ENCODE results near the gene CCSER2. TPM values are rescaled to one million over a fixed set of nuclear protein-coding genes. Genes with fewer than 3 reads are reported as not detected.

CCSER2 gene
- total RNA-seq, 2 donors from 2014 or later, result 29.8 to 38.8 TPM

GRCh38 chr10:84542522-84543490 is 214.4 kb downstream of the CCSER2 start:
- Mint-ChIP-seq H3K27ac (no peak overlapping the region), H3K4me3 (no peak overlapping the region), H3K36me3 (ENCODE audit: low read depth) (no peaks in the 10 kb centered on the region), H3K4me1 (peaks cover 41% of the 10 kb centered on the region), H3K27me3 (ENCODE audit: insufficient read depth) (peaks cover 5% of the 10 kb centered on the region), H3K9me3 (peaks cover 8% of the 10 kb centered on the region)
- Histone ChIP-seq H3K9ac (ENCODE audit: extremely low read depth, low read length, poor library complexity, severe bottlenecking) (no peak overlapping the region), H3K9me3 (ENCODE audit: control insufficient read depth, low read length) (peaks cover 25% of the 10 kb centered on the region), H3K4me3 (ENCODE audit: low read length) (no peak overlapping the region), H3K36me3 (ENCODE audit: control insufficient read depth, insufficient read depth, low read length) (no peaks in the 10 kb centered on the region), H3K27ac (ENCODE audit: low read depth, low read length) (peak overlapping the region; percentile 58), H3K27me3 (ENCODE audit: control insufficient read depth, insufficient read depth, low read length, poor library complexity, severe bottlenecking) (no peaks in the 10 kb centered on the region), H3K4me1 (ENCODE audit: control insufficient read depth, insufficient read depth, low read length) (peaks cover 14% of the 10 kb centered on the region)
- peak; percentile 28 for TF ChIP-seq CTCF (conservative IDR thresholded peaks at IDR 0.05)
- DNase-seq, result peak; percentile 49
- WGBS, 2 experiments (ENCODE audit: insufficient coverage in 1 of 2, insufficient read length in 1 of 2), result 79 to 90% methylated on average over 9 to 25 of the region's 25 CpGs

DNA sequence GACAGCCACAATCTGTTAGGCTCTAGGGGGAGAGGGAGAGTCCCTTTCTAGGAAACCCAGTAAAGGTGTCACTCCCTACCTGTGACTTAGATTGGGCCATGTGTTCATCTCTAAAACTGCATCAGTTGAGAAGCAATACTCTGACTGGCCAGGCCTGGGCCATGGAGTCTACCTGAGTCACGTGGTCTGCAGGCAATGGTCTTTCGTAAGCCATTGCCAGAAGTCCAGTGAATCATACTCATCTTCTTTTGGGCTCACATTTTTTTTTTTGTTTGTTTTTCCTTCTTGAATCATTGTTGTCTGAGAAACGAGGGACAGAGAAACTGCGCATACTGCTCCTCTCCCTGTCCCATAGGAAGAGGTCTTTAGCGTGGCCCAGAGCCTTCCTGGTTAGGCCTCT is 215.6 kb downstream of the CCSER2 start:
- peaks cover 48% of the 10 kb centered on the region for H3K4me1 Mint-ChIP-seq
- no peak overlapping the region for H3K4me3 Mint-ChIP-seq
- 98 to 100% methylated on average over 5 of the region's 5 CpGs for WGBS, 2 experiments (ENCODE audit: insufficient coverage in 1 of 2, insufficient read length in 1 of 2)
- Histone ChIP-seq H3K4me1 (ENCODE audit: control insufficient read depth, insufficient read depth, low read length) (peaks cover 14% of the 10 kb centered on the region), H3K9me3 (ENCODE audit: control insufficient read depth, low read length) (peaks cover 25% of the 10 kb centered on the region), H3K4me3 (ENCODE audit: low read length) (no peak overlapping the region), H3K9ac (ENCODE audit: extremely low read depth, low read length, poor library complexity, severe bottlenecking) (no peak overlapping the region), H3K27ac (ENCODE audit: low read depth, low read length) (no peak overlapping the region), H3K36me3 (ENCODE audit: control insufficient read depth, insufficient read depth, low read length) (no peaks in the 10 kb centered on the region), H3K27me3 (ENCODE audit: control insufficient read depth, insufficient read depth, low read length, poor library complexity, severe bottlenecking) (no peaks in the 10 kb centered on the region)
- peaks cover 8% of the 10 kb centered on the region for H3K9me3 Mint-ChIP-seq
- H3K27me3 Mint-ChIP-seq (ENCODE audit: insufficient read depth), result peaks cover 5% of the 10 kb centered on the region
- DNase-seq, result peak; percentile 37
- no peak overlapping the region for H3K27ac Mint-ChIP-seq
- H3K36me3 Mint-ChIP-seq (ENCODE audit: low read depth), result no peaks in the 10 kb centered on the region
- TF ChIP-seq CTCF (conservative IDR thresholded peaks at IDR 0.05), result no peak

DNA sequence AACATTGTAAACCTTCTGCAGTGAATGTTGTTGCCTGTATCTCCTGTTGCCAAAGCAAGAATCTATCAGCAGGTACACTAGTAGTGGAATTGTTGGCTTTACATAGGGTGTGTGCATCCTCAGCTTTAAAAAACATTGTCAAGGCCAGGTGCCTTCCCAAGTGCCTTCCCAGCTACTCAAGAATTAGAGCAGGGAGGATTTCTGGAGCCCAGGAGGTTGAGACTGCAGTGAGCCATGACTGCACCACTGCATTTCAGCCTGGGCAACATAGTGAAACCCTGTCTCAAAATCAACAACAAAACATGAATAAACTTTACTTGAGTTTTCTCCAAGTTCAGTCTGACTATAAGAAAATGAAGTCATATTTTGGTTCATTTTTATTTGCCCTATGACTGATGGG is 217.3 kb downstream of the CCSER2 start:
- H3K36me3 ChIP-seq (ENCODE audit: control insufficient read depth, insufficient read depth, low read length), result no peaks in the 10 kb centered on the region
- peaks cover 4% of the 10 kb centered on the region for H3K27me3 Mint-ChIP-seq (ENCODE audit: insufficient read depth)
- no peak for TF ChIP-seq CTCF (conservative IDR thresholded peaks at IDR 0.05)
- H3K27me3 ChIP-seq (ENCODE audit: control insufficient read depth, insufficient read depth, low read length, poor library complexity, severe bottlenecking), result no peaks in the 10 kb centered on the region
- H3K36me3 Mint-ChIP-seq (ENCODE audit: low read depth), result no peaks in the 10 kb centered on the region
- no peak overlapping the region for H3K27ac ChIP-seq (ENCODE audit: low read depth, low read length)
- DNase-seq, result no peak
- no peak overlapping the region for H3K27ac Mint-ChIP-seq
- peaks cover 24% of the 10 kb centered on the region for H3K4me1 ChIP-seq (ENCODE audit: control insufficient read depth, insufficient read depth, low read length)
- H3K4me3 ChIP-seq (ENCODE audit: low read length), result no peak overlapping the region
- H3K4me1 Mint-ChIP-seq, result peaks cover 62% of the 10 kb centered on the region
- no peaks in the 10 kb centered on the region for H3K9me3 Mint-ChIP-seq
- no peak overlapping the region for H3K9ac ChIP-seq (ENCODE audit: extremely low read depth, low read length, poor library complexity, severe bottlenecking)
- H3K9me3 ChIP-seq (ENCODE audit: control insufficient read depth, low read length), result peaks cover 12% of the 10 kb centered on the region
- no peak overlapping the region for H3K4me3 Mint-ChIP-seq
